Measurements from ENCODE around the gene LNPK.
"Not testable (repeated sequence)": the region's sequence is repeated elsewhere in the genome, so short reads cannot be mapped to it uniquely, and the experiment has no call there.

The LNPK gene

GRCh38 chr2:175963171-175963570 is 38.9 kb downstream of the LNPK start:
- not testable (repeated sequence) for H3K4me3 ChIP-seq (ENCODE audit: low read length); H3K9ac ChIP-seq (ENCODE audit: low read length); H3K4me1 ChIP-seq (ENCODE audit: control insufficient read depth, insufficient read depth, low read length); H3K27me3 ChIP-seq (ENCODE audit: control insufficient read depth, insufficient read depth, low read length); H3K36me3 ChIP-seq (ENCODE audit: control insufficient read depth, insufficient read depth, low read length); H3K27ac ChIP-seq (ENCODE audit: low read depth, low read length)

- Histone ChIP-seq H3K9ac (ENCODE audit: low read length) (no peak overlapping the region), H3K36me3 (ENCODE audit: control insufficient read depth, insufficient read depth, low read length) (peaks cover 5% of the 10 kb centered on the region), H3K27ac (ENCODE audit: low read depth, low read length) (no peak overlapping the region), H3K27me3 (ENCODE audit: control insufficient read depth, insufficient read depth, low read length) (no peaks in the 10 kb centered on the region), H3K4me3 (ENCODE audit: low read length) (no peak overlapping the region), H3K4me1 (ENCODE audit: control insufficient read depth, insufficient read depth, low read length) (no peaks in the 10 kb centered on the region)
These were observed 44.2 kb downstream of the LNPK start for GRCh38 chr2:175957845-175958244.

GRCh38 chr2:175955136-175955535 is 46.9 kb downstream of the LNPK start:
- H3K27me3 ChIP-seq (ENCODE audit: control insufficient read depth, insufficient read depth, low read length) = no peaks in the 10 kb centered on the region
- no peak overlapping the region for H3K27ac ChIP-seq (ENCODE audit: low read depth, low read length)
- peaks cover 5% of the 10 kb centered on the region for H3K36me3 ChIP-seq (ENCODE audit: control insufficient read depth, insufficient read depth, low read length)
- no peaks in the 10 kb centered on the region for H3K4me1 ChIP-seq (ENCODE audit: control insufficient read depth, insufficient read depth, low read length)
- H3K9ac ChIP-seq (ENCODE audit: low read length) = no peak overlapping the region
- H3K4me3 ChIP-seq (ENCODE audit: low read length) = no peak overlapping the region

GRCh38 chr2:175950512-175950911 is 51.6 kb downstream of the LNPK start:
- no peaks in the 10 kb centered on the region for H3K36me3 ChIP-seq (ENCODE audit: control insufficient read depth, insufficient read depth, low read length)
- H3K9ac ChIP-seq (ENCODE audit: low read length) = no peak overlapping the region
- H3K27ac ChIP-seq (ENCODE audit: low read depth, low read length) = no peak overlapping the region
- H3K4me1 ChIP-seq (ENCODE audit: control insufficient read depth, insufficient read depth, low read length) = no peaks in the 10 kb centered on the region
- H3K27me3 ChIP-seq (ENCODE audit: control insufficient read depth, insufficient read depth, low read length) = no peaks in the 10 kb centered on the region
- H3K4me3 ChIP-seq (ENCODE audit: low read length) = no peak overlapping the region

GRCh38 chr2:175948191-175948590 is 53.9 kb downstream of the LNPK start:
- no peak overlapping the region for H3K9ac ChIP-seq (ENCODE audit: low read length)
- no peaks in the 10 kb centered on the region for H3K27me3 ChIP-seq (ENCODE audit: control insufficient read depth, insufficient read depth, low read length)
- H3K27ac ChIP-seq (ENCODE audit: low read depth, low read length) = no peak overlapping the region
- H3K4me1 ChIP-seq (ENCODE audit: control insufficient read depth, insufficient read depth, low read length) = no peaks in the 10 kb centered on the region
- H3K4me3 ChIP-seq (ENCODE audit: low read length) = no peak overlapping the region
- H3K36me3 ChIP-seq (ENCODE audit: control insufficient read depth, insufficient read depth, low read length) = no peaks in the 10 kb centered on the region

GRCh38 chr2:175947073-175947472 is 55.0 kb downstream of the LNPK start:
- H3K27ac ChIP-seq (ENCODE audit: low read depth, low read length) = no peak overlapping the region

GRCh38 chr2:175941699-175942098 is 60.4 kb downstream of the LNPK start:
- Histone ChIP-seq H3K4me1 (ENCODE audit: control insufficient read depth, insufficient read depth, low read length) (no peaks in the 10 kb centered on the region), H3K4me3 (ENCODE audit: low read length) (no peak overlapping the region), H3K27me3 (ENCODE audit: control insufficient read depth, insufficient read depth, low read length) (no peaks in the 10 kb centered on the region), H3K36me3 (ENCODE audit: control insufficient read depth, insufficient read depth, low read length) (peaks cover 2% of the 10 kb centered on the region), H3K9ac (ENCODE audit: low read length) (no peak overlapping the region), H3K27ac (ENCODE audit: low read depth, low read length) (no peak overlapping the region)

More at GRCh38 chr2:175947073-175947472, 55.0 kb downstream of the LNPK start:
- Histone ChIP-seq H3K27me3 (ENCODE audit: control insufficient read depth, insufficient read depth, low read length) (no peaks in the 10 kb centered on the region), H3K9ac (ENCODE audit: low read length) (no peak overlapping the region), H3K36me3 (ENCODE audit: control insufficient read depth, insufficient read depth, low read length) (no peaks in the 10 kb centered on the region), H3K4me3 (ENCODE audit: low read length) (no peak overlapping the region), H3K4me1 (ENCODE audit: control insufficient read depth, insufficient read depth, low read length) (no peaks in the 10 kb centered on the region)

- H3K27me3 ChIP-seq (ENCODE audit: control insufficient read depth, insufficient read depth, low read length) = no peaks in the 10 kb centered on the region
- H3K4me3 ChIP-seq (ENCODE audit: low read length) = no peak overlapping the region
- peaks cover 2% of the 10 kb centered on the region for H3K36me3 ChIP-seq (ENCODE audit: control insufficient read depth, insufficient read depth, low read length)
- H3K9ac ChIP-seq (ENCODE audit: low read length) = no peak overlapping the region
- no peaks in the 10 kb centered on the region for H3K4me1 ChIP-seq (ENCODE audit: control insufficient read depth, insufficient read depth, low read length)
- H3K27ac ChIP-seq (ENCODE audit: low read depth, low read length) = no peak overlapping the region
These were observed 64.9 kb downstream of the LNPK start for GRCh38 chr2:175937216-175937615.

- Histone ChIP-seq H3K36me3 (ENCODE audit: control insufficient read depth, insufficient read depth, low read length) (peaks cover 2% of the 10 kb centered on the region), H3K4me3 (ENCODE audit: low read length) (no peak overlapping the region), H3K27ac (ENCODE audit: low read depth, low read length) (no peak overlapping the region), H3K4me1 (ENCODE audit: control insufficient read depth, insufficient read depth, low read length) (no peaks in the 10 kb centered on the region), H3K9ac (ENCODE audit: low read length) (no peak overlapping the region), H3K27me3 (ENCODE audit: control insufficient read depth, insufficient read depth, low read length) (no peaks in the 10 kb centered on the region)
These were observed 66.5 kb downstream of the LNPK start for GRCh38 chr2:175935289-175936181.

- Histone ChIP-seq H3K27me3 (ENCODE audit: control insufficient read depth, insufficient read depth, low read length) (no peaks in the 10 kb centered on the region), H3K36me3 (ENCODE audit: control insufficient read depth, insufficient read depth, low read length) (peaks cover 2% of the 10 kb centered on the region), H3K4me1 (ENCODE audit: control insufficient read depth, insufficient read depth, low read length) (no peaks in the 10 kb centered on the region), H3K27ac (ENCODE audit: low read depth, low read length) (no peak overlapping the region), H3K4me3 (ENCODE audit: low read length) (no peak overlapping the region), H3K9ac (ENCODE audit: low read length) (no peak overlapping the region)
These were observed 69.4 kb downstream of the LNPK start for GRCh38 chr2:175932675-175933074.

- Histone ChIP-seq H3K27ac (ENCODE audit: low read depth, low read length) (no peak overlapping the region), H3K36me3 (ENCODE audit: control insufficient read depth, insufficient read depth, low read length) (peaks cover 2% of the 10 kb centered on the region), H3K27me3 (ENCODE audit: control insufficient read depth, insufficient read depth, low read length) (no peaks in the 10 kb centered on the region), H3K4me1 (ENCODE audit: control insufficient read depth, insufficient read depth, low read length) (no peaks in the 10 kb centered on the region), H3K9ac (ENCODE audit: low read length) (no peak overlapping the region), H3K4me3 (ENCODE audit: low read length) (no peak overlapping the region)
These were observed 70.3 kb downstream of the LNPK start for GRCh38 chr2:175931805-175932204.

GRCh38 chr2:175930504-175930903 is 71.6 kb downstream of the LNPK start:
- Histone ChIP-seq H3K36me3 (ENCODE audit: control insufficient read depth, insufficient read depth, low read length) (peaks cover 2% of the 10 kb centered on the region), H3K27me3 (ENCODE audit: control insufficient read depth, insufficient read depth, low read length) (no peaks in the 10 kb centered on the region), H3K9ac (ENCODE audit: low read length) (no peak overlapping the region), H3K4me3 (ENCODE audit: low read length) (no peak overlapping the region), H3K4me1 (ENCODE audit: control insufficient read depth, insufficient read depth, low read length) (no peaks in the 10 kb centered on the region), H3K27ac (ENCODE audit: low read depth, low read length) (no peak overlapping the region)

- Histone ChIP-seq H3K27ac (ENCODE audit: low read depth, low read length) (no peak overlapping the region), H3K36me3 (ENCODE audit: control insufficient read depth, insufficient read depth, low read length) (peaks cover 2% of the 10 kb centered on the region), H3K4me3 (ENCODE audit: low read length) (no peak overlapping the region), H3K4me1 (ENCODE audit: control insufficient read depth, insufficient read depth, low read length) (no peaks in the 10 kb centered on the region), H3K9ac (ENCODE audit: low read length) (no peak overlapping the region), H3K27me3 (ENCODE audit: control insufficient read depth, insufficient read depth, low read length) (no peaks in the 10 kb centered on the region)
These were observed 72.2 kb downstream of the LNPK start for GRCh38 chr2:175929850-175930249.

Data from rectal smooth muscle tissue (tissue), 1 donor.